GM21619 (cell line): ENCODE data around the gene SAXO2.
A peak's percentile ranks its signal among the peaks of the same experiment; 100 is the strongest.
"Not testable (repeated sequence)": the region's sequence is repeated elsewhere in the genome, so short reads cannot be mapped to it uniquely, and the experiment has no call there.

Source experiments
- ATAC-seq: cut with Tn5 transposase; IDR thresholded peaks from one replicate; pipeline ENCODE4 v1.9.1; 2021; ENCODE audit not compliant: unreplicated experiment

SAXO2 gene, protein sequence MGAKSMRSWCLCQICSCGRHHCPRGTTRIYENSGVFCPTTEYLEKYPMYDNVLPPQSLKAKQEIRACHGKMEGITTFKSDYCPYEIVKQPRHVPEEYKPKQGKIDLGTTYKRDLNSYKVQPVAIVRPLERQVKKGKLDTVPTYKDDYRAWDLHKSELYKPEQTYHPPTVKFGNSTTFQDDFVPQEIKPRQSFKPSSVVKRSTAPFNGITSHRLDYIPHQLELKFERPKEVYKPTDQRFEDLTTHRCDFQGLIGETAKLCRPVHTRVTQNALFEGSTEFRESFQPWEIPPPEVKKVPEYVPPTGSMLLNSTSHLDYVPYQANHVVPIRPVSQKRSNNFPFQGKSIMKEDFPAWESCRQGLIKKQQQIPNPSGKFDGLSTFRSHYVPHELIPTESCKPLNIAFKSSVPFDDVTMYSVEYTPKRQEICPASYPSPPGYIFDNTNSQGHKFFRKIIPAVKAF

DNA sequence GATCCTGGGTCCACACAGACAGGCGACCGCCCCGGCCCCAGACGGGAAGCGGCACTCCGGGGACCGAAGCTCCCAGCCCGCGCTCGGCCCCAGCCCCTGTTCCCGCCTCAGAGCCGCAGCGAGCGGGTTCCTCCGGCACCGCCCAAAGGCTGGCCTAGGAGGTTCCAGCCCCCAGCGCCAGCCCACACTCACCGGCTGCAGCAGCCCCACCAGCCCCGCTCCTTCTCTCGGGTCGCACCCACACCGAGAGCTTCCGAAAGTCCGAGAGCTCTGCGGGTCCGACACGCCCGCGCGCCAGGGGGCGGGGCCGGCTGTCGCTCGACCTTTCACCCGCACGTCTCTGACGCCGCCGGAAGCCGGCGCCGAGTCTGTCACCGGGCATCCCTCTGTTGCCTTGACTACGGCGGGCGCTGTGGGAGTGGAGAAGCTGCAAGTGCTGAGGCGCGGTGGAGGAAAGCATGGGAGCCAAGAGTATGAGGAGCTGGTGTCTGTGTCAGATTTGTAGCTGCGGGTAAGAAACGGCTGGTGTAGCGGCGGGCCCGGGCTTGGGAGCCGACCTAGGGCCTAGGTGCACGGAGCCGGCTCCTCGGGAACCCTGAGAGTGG is at the start of gene SAXO2, which contains the start of gene EFL1:
Gene SAXO2, plus strand, starts transcription at position 397 of the 605 bp plus-strand sequence. Its CDS starts 62 bp downstream, at position 459.
Gene EFL1, minus strand, starts transcription at position 313 of the 605 bp plus-strand sequence. CDS start 956 bp downstream, outside the sequence.
- peak; percentile 93 for ATAC-seq

DNA sequence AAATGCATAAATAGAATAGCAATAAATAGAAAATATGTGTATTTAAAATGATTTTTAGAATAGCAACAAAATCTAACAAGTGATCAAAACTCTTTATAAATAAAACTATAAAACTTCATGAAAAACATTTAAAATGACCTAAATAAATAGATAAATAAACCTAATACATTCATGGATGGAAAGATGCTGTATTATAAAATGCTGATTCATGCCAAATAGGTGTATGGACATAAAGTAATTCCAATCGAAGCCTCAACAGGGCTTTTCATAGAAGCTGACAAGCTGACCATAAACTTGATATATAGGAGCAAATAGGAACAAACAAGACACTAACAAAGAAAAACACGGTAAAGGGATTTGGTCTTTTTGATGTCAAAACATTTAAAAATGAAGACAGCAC is 46.5 kb upstream of the SAXO2 start:
- not testable (repeated sequence) for ATAC-seq

DNA sequence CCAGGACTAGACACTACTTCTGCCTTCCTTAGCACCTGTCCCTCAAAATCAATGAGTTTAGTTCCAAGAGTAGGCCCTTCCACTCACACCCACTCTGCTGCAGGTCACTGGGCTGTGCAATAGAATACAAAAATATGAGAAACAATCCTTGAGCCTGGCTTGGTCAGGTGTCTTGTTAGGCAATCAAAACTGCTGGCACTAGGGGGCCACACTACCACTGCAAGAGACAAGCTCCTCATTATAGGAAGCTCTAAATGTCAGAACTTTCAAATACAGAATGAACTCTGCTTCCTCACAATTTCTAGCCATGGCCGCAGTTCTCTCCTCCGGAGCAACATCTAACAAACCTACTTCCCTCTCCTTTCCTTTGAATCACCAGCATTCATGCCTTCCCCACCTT is 41.1 kb upstream of the SAXO2 start:
- ATAC-seq: not testable (repeated sequence)

DNA sequence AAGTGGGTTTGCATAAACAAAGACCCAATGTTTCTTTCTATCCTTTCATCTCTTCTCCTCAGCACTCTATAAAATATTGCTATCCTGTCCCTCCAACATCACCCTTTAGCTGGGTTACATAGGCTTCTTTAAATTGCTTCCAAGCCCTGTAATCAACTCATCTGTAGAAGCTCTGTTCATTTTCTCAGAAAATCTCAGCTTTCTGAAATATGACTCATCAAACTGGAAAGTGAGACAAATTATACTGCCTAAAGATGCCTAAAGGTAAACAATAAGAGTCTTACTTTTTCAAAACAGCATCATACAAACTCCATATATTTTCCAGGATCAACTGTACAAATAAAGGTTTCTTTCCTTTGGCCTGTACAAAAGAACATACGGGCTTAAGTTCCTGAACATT is 33.9 kb upstream of the SAXO2 start:
- ATAC-seq: no peak

DNA sequence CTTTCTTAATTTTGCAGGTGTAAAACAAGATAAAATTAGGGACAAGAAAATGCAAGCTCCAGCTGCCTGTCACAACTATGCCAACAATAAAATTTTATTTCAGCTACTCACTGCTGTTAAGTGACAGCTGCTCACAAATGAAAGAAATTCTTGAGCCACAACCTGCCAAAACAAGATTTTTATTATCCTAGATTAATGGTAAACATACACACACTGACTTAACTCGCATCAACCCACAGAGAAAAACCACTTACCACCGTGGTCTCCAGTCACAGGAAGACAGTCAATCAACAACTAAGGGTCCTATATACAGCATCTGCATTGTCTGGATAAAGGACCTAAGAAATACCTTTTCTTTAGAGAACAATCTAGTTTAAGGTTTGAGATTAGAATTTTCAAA is 31.4 kb upstream of the SAXO2 start:
- no peak for ATAC-seq

DNA sequence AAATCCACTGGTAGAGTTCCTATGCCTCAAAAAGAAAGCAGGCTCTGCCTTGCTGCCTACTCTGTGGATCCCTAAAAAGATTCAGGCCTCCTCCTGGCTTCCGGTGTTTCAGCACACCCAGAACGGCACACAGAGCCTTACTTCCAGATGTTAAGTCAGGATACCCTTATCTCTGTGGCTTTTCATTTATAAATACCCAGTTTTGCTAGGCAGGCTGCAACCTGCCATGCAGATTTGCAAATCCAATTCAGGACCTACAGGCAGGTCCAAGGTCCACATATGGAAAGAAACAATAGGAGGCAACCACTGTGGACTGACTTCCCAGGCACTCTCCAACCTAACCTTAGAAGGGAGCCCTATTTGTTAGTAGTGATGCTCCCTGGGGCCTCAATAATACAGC is 30.8 kb upstream of the SAXO2 start:
- ATAC-seq: no peak

DNA sequence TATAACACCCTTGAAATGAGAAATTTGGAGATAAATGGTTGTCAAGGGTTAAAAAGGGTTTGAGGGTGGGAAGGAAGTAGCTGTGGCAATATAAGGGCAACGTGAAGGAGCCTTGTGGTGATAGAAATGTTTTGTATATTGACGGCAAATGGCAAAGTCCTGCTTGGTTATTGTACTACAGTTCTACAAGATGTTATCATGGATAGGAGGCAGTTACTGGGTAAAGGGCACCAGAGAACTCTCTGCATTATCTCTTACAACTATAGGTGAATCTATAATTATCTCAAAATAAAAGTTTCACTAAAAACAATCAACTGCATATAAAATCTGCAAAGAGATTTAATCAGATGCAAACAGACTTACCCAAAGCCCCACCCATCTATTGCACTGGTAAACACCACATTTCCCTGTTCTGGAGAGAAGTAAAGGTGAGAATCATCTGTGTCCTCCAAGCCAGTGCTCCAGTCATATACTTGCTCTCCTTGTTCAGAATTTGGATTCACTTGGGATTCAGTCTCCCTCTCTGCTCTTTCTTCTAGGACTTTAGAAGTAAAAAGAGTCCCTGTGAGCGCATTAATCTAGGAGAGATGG is 24.6 kb upstream of the SAXO2 start:
- not testable (repeated sequence) for ATAC-seq

DNA sequence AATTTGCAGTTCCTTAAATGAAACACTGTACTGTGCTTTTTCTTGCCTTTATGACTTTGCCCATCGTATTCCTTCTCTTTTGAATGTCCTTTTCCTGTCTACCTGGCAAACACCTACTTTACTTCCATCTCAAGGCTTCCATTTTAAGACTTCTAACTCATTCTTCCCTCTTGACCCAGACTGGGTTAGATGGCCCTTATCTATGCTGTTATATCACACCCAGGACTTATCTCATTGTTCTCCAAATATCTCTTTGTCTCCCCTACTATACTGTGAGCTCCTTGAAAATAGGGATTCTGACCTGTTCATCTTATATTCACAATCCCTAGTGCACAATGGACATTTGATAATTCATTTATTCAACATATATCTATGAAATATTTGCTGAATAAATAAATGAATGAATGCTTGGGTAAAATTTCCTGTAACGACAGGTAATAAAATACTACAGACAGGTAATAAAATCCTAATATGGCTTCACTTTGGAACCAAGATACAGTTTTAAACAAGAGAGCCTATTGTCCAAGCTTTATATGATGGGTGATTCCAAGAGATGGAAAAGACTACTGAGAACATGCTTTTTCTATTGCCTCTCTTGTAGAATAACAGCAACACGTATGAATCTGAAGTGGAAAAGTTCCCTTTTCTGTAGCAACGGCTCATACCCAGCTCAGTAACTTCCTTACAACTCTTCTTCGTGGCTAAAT is 22.8 kb upstream of the SAXO2 start:
- no peak for ATAC-seq

DNA sequence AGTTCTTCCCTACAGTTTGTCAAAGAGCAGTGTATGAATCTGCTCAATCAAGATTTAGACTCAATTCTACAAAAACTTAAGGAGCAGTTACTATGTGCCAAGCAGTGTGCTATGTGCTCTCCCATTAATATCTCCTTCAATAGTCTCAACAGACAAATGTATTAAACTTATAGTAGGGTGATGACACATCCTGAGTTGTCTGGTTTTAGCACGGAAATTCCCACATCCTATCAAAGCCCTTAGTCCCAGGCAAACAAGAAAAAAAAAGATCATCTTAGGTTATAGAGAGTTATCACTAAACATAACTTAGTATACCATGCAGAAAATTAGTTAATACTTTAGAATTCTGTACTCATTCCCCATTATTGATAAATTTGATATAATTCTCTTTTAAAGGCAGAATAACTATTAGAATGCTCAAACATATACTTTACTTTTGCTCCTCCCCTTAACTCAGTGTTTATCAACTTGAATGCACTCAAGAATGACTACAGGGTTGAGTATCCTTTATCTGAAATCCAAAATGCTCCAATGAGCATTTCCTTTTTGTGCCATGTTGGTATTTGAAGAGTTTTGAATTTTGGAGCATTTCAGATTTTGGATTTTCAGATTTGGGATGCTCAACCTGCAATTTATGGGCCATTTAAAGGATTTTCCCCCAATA is 20.6 kb upstream of the SAXO2 start:
- ATAC-seq: not testable (repeated sequence)

DNA sequence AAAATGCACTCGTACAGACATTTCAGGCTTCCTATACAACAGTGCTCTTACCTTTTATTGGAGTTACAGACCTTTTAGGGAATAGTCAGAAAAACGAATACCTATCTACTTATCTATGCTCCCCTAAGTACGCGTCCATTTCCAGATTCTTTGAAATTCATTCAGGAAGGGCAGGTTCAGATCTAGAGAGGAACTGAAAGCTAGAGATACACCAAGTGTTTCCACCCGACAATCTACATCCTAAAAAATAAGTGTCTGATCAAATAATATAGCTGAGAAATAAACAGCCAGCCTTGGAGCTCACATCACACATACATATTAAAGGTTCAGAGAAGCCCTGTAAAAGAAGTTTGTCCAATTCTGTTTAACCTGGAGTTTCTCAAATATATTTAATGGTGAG is 19.0 kb upstream of the SAXO2 start:
- ATAC-seq: not testable (repeated sequence)

DNA sequence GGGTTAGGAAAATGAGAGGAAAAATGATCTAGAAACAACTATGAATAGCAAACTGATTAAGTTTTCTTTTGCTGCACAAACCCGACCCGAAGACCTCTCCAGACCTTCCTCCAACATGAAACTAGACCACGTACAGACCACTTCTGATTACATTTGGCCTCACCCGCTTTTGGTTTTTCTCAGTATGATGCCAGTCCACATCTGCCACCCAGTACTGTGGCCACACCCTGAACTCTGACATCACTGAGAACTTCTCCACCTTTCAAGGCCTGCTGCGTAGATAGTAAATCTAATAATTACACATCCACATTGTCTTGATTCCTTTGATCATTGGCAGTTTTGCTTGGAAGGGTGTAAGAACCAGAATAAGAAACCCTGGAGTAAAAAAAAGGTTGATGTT is 16.7 kb upstream of the SAXO2 start:
- not testable (repeated sequence) for ATAC-seq

DNA sequence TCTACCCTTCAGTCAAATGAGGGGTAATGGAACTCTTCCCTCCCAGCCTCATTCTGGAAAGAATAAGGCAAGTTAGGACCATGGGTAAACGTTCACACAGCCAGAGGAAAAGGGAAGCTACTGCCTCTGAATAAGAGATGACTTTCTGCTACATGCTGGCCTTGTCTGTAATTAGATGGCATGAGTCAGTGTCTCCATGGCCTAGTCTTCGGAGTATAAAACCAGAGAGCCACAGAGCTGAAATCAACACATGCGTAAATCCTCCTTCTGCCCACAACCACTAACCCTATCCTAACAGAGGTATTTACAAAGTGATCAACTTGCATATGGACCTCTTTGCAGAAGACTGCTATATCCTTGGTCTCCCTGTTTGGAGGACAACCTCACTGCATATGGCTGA is 14.4 kb upstream of the SAXO2 start:
- not testable (repeated sequence) for ATAC-seq

DNA sequence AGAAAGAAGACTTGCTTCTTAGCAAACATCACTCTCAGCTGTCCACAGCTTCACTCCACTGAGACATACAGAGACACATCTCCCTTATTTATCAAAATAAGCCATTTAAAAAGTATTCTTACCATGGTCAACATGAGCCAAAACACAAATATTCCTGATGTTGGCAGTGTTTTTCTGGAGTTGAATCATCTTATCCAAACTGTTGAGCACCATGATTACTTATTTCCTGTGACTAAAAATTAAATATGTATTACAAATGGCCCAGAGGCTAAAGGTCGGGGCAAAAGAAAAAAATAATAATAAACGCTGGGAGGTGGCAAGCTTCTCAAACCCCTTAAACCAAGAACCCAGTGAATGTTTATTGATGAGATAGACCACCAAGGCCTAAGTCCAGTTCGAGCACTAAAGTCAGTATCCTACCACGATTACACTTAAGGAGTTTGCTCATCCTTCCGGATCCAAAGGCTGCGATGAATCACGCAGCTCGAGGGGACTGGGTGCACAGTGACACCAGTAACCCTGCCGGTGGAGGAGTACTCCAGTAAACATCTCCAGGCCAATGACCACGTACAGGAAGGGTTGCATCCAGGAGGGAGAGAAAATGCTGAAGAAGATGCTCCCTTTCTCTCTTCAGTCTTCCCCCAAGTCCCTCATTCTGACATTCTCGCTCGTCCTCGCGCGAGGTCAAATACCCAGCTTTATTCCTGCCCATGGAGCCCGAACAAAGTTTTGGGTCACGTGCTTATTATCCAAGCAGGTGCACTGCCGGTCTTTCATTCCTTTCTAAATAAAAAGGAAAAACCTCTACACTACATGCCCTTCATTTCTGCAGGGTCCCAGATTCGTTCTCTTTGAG is 824 bp upstream of the SAXO2 start:
- peak; percentile 23 for ATAC-seq

DNA sequence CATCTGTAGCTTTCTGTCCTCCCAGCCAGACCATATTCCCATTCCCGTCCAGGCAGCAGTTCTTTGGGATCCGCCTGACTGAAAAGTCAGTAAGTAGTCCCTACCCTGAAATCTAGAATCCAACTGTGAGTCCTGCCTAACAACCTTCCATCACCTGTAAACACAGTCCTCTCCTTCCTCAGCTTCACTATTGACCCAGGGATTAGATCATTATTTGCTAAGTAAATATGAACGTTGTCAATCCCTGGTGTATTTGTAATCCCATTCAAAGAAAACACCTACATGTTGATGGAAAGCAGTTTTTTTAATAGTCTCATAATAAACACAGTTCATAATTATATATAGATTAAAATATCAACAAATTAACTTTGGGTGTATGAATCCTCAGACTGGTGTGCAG is 732 bp downstream of the SAXO2 start:
- ATAC-seq: no peak

DNA sequence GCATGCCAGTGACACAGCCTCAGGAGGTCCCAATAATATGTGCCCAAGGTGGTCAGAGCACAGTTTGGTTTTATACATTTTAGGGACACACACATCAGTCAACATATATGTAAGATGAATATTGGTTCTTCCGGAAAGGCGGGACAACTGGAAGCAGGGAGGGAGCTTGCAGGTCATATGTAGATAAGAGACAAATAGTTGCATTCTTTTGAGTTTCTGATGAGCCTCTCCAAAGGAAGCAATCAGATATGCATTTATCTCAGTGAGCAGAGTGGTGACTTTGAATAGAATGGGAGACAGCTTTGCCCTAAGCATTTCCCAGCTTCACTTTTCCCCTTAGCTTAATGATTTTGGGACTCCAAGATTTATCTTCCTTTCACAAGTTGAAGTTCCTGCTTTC is 4.5 kb downstream of the SAXO2 start:
- not testable (repeated sequence) for ATAC-seq

DNA sequence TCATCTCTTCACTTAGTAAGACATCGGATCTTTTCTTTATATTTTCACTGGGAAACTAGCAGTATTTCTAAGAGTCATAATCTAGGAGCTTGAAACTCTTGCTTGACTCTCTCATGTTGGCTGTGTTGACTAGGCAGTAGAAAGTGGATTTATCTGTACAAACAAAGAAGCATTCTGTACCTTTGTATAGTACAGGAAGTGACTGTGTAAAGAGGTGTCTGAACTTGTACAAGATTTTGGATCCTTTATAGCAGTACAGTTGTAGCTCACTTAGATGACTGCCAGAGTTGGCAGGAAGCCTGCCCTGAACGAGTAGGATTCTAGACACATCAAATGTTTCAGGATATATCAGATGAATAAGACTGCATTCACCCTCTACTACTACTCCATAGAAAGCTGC is 5.8 kb downstream of the SAXO2 start:
- not testable (repeated sequence) for ATAC-seq

DNA sequence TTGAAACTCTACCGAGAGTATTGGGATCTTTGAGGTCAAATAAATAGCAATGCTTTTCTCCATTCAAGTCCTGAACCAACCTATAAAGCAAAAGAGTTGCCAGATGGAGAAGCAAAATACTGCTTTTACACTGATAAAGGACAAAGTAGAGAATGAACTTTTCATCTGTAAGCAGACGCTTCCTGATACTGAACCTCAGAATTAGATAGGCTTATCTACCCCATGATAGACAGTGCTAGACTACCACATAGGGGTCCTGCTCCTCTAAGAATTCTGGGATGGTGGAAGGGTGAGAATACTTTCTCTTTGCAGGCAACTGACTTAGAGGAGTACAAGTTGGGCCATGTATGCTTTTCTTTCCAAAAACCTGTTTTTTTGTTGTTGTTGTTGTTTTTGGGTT is 9.5 kb downstream of the SAXO2 start:
- no peak for ATAC-seq

DNA sequence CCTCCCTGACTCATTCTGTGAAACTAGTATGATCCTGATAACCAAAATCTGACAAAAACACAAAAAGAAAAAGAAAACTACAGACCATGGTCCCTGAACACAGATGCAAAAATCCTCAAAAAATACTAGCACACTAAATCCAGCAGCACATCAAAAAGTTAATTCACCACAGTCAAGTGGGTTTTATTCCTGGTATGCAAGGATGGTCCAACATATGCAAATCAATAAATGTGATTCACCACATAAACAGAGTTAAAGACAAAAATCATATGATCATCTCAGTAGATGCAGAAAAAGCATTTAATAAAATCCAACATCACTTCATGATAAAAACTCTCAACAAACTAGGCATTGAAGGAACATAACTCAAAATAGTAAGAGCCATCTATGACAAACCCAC is 12.8 kb downstream of the SAXO2 start:
- ATAC-seq: no peak

DNA sequence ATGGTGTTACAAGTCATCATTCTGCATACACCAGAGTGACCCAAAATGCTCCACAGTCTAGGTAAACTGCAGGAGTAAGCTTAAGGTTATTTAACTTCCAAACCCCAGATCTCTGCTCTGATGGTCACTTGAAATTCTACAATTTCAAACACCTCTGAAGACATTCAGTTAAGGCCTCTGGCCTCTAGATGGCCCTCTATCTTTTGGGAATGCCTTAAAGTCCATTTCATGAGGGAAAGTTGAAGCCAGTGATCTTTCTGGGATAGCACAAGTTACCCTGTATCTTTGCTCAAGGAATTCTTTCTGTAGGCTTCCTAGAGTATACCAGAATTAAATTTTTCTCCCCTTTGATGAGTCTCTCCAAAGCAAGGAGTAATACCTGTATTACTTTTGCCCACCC is 18.7 kb downstream of the SAXO2 start:
- not testable (repeated sequence) for ATAC-seq

DNA sequence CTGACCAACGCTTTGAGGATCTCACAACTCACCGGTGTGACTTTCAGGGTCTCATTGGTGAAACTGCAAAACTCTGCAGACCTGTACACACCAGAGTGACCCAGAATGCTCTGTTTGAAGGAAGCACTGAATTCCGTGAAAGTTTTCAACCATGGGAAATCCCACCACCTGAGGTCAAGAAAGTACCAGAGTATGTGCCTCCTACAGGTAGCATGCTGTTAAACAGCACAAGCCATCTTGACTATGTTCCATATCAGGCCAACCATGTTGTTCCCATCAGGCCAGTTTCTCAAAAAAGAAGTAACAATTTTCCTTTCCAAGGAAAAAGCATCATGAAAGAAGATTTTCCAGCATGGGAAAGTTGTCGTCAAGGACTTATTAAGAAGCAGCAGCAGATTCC is 19.8 kb downstream of the SAXO2 start:
- ATAC-seq: not testable (repeated sequence)
